SU-DHL-6 (cell line): ENCODE measurements around the gene RRP12.

ENCODE experiments used
- H2AFZ ChIP-seq: fragments of 200-600 bp; sonication (generic); 2 replicates; pipeline ENCODE4 v1.6.1; 2014; ENCODE audit warnings: low read depth, mild to moderate bottlenecking, moderate library complexity, mixed read lengths, antibody characterized with exemption, low read length; ENCODE audit not compliant: severe bottlenecking
- H3F3A ChIP-seq: fragments of 200-600 bp; shearing (Covaris generic); 2 replicates; pipeline ENCODE4 v1.6.0; 2016; ENCODE audit warnings: antibody characterized with exemption, mild to moderate bottlenecking; ENCODE audit not compliant: insufficient read depth
- H3K27ac ChIP-seq: fragments of 200-600 bp; sonication (generic); 2 replicates; pipeline ENCODE4 v1.5.1; 2016; ENCODE audit warnings: low read depth, mild to moderate bottlenecking, low read length, moderate library complexity, mixed read lengths
- H3K27me3 ChIP-seq: fragments of 200-600 bp; sonication (generic), shearing (Covaris generic); 2 replicates; pipeline ENCODE4 v1.6.0; 2014; ENCODE audit warnings: mild to moderate bottlenecking, low read length
- H3K36me3 ChIP-seq: fragments of 200-600 bp; sonication (generic); 2 replicates; pipeline ENCODE4 v1.6.1; 2014; ENCODE audit warnings: mild to moderate bottlenecking, low read length, mixed read lengths
- H3K4me2 ChIP-seq: fragments of 300-600, 200-600 bp; shearing (Covaris generic), sonication (generic); 2 replicates; pipeline ENCODE4 v1.6.0; 2014; ENCODE audit warnings: low read length, low read depth, mild to moderate bottlenecking; ENCODE audit not compliant: poor library complexity, severe bottlenecking
- H3K4me3 ChIP-seq: fragments of 200-600 bp; sonication (generic); 2 replicates; pipeline ENCODE4 v1.5.1; 2014; ENCODE audit warnings: antibody characterized with exemption, low read length, mild to moderate bottlenecking, mixed read lengths; ENCODE audit not compliant: insufficient read depth, poor library complexity, severe bottlenecking
- H3K79me2 ChIP-seq: fragments of 200-600 bp; sonication (generic); 2 replicates; pipeline ENCODE4 v1.6.1; 2014; ENCODE audit warnings: mild to moderate bottlenecking, low read length, moderate library complexity; ENCODE audit not compliant: insufficient read depth
- H3K9ac ChIP-seq: fragments of 200-600 bp; sonication (generic); 2 replicates; pipeline ENCODE4 v1.7.0; 2014; ENCODE audit warnings: mild to moderate bottlenecking, low read length
- H3K9me2 ChIP-seq: fragments of 200-600 bp; sonication (generic); replicated peaks from 2 replicates; pipeline ENCODE4 v1.6.1; 2014; ENCODE audit warnings: low read length; ENCODE audit not compliant: insufficient read depth
- H3K9me3 ChIP-seq: fragments of 200-600 bp; sonication (generic); 2 replicates; pipeline ENCODE4 v1.6.1; 2014; ENCODE audit warnings: low read length, mixed read lengths; ENCODE audit not compliant: insufficient read depth
- H4K20me1 ChIP-seq: fragments of 200-600 bp; sonication (generic); 2 replicates; pipeline ENCODE4 v1.6.1; 2014; ENCODE audit warnings: low read depth, mild to moderate bottlenecking, antibody characterized with exemption, low read length, moderate library complexity, mixed read lengths
- CTCF ChIP-seq: fragments of 200-600 bp; sonication (generic); IDR thresholded peaks from one replicate; pipeline ENCODE4 v1.5.1; 2017; ENCODE audit warnings: antibody characterized with exemption, mild to moderate bottlenecking, low read length, moderate library complexity; ENCODE audit not compliant: insufficient read depth, poor library complexity, severe bottlenecking
- EZH2phosphoT487 ChIP-seq: fragments of 200-600 bp; sonication (generic), shearing (Covaris generic); conservative IDR thresholded peaks from 2 replicates; pipeline ENCODE4 v1.6.1; 2018; ENCODE audit warnings: mild to moderate bottlenecking, antibody characterized with exemption, low read length, moderate library complexity, mixed read lengths

Gene RRP12

DNA sequence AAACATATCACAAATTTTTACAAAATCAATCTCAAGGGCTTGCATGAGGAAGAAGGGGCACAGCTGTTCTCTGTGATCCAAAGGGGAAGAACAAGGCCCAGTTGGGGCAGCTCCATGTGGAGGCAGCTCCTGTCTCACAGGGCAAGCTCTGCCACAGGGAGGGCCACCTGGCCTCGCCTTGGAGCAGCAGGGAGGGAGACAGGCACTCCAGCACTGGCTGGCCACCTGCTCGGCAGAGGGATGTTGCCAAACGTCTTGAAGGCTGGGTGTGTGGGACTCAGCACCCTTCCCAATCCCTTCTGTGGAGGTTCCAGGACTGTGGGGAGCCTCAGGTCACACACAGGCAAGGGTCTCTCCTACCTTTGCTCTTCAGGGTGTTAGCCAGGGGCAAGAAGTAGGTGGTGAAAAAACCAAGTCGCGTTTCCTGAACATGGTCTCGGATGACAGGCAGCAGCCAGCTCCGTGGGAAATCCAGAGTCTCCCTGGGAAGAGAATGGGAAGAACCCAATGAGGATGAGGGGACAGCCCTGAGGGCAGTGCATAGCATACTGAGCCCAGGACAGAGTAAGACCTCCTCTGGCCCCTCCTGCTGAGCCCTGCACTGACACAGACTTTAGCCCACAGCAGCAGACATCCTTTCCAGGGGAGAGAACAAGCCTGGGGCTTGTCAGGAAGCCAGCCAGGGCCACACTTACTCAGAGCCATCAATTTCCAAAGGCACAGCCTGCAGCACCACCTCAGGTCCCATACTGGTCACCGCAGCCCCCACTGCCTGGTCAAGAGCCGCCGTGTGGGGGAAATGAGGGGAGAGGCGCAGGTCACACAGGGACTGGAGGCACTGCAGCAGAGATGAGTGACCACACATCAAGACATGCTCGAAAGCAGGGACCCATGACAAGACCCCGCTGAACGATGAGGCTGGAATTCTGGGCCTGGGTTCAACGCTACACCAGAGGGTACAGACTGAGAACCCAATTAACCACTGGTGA lies 21.9 kb downstream of the RRP12 start:
- H3K27me3 ChIP-seq = no peaks in the 10 kb centered on the region
- H3K4me2 ChIP-seq = no peak overlapping the region
- H2AFZ ChIP-seq = no peak overlapping the region
- no peak overlapping the region for H3K4me3 ChIP-seq
- TF ChIP-seq CTCF (no peak), EZH2phosphoT487 (no peak)
- H3K9me2 ChIP-seq = no peaks in the 10 kb centered on the region
- no peak overlapping the region for H3K9ac ChIP-seq
- no peaks in the 10 kb centered on the region for H3K36me3 ChIP-seq
- no peaks in the 10 kb centered on the region for H3K79me2 ChIP-seq
- no peaks in the 10 kb centered on the region for H4K20me1 ChIP-seq
- no peaks in the 10 kb centered on the region for H3K9me3 ChIP-seq
- H3F3A ChIP-seq = no peaks in the 10 kb centered on the region
- H3K27ac ChIP-seq = no peak overlapping the region

DNA sequence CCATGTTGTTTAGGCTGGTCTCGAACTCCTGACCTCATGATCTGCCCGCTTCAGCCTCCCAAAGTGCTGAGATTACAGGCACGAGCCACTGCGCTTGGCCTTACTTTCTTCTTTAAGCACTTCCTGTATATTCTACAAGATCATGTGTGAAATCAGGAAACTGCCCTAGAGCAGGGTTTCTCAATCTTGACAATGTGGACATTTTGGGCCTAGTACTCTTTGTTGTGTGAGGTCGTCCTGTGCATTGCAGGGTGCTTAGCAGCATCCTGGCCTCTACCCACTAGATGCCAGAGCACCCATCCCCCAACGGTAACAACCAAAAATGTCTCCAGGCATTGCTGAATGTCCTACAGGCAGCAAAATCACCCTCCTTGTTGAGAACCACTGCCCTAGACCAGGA lies 24.7 kb downstream of the RRP12 start:
- H3F3A ChIP-seq = no peaks in the 10 kb centered on the region
- TF ChIP-seq EZH2phosphoT487 (no peak), CTCF (no peak)

DNA sequence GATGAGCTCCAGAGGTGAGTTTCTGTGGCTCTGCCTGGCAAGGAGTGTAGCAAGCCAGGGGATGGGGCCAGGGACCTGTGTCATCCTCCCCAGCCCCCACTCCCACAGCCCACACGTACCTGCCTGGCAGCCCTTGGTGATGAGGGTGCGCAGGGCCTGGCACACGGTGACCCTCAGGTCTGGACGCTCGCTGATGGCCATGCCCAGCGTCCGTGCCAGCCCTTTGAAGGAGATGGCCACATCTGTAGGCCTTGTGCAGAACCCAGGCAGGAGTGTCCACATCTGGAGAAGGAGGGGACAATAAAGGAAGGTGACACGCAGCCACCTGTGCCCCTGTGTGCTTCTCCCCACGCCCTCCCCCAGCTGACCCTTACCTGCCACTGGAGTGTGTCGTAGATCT lies 27.7 kb downstream of the RRP12 start:
- no peak overlapping the region for H2AFZ ChIP-seq
- H3K36me3 ChIP-seq = no peaks in the 10 kb centered on the region
- no peaks in the 10 kb centered on the region for H3K79me2 ChIP-seq
- H3K9me2 ChIP-seq = no peaks in the 10 kb centered on the region
- no peak overlapping the region for H3K4me2 ChIP-seq
- no peaks in the 10 kb centered on the region for H3F3A ChIP-seq
- no peaks in the 10 kb centered on the region for H3K9me3 ChIP-seq
- TF ChIP-seq CTCF = no peak
- no peak overlapping the region for H3K27ac ChIP-seq
- no peaks in the 10 kb centered on the region for H4K20me1 ChIP-seq
- H3K4me3 ChIP-seq = no peak overlapping the region
- no peaks in the 10 kb centered on the region for H3K27me3 ChIP-seq
- H3K9ac ChIP-seq = no peak overlapping the region

More for the DNA sequence above, 24.7 kb downstream of the RRP12 start:
- no peaks in the 10 kb centered on the region for H3K9me2 ChIP-seq
- no peak overlapping the region for H3K4me2 ChIP-seq
- no peak overlapping the region for H2AFZ ChIP-seq
- no peaks in the 10 kb centered on the region for H3K9me3 ChIP-seq
- H3K79me2 ChIP-seq = no peaks in the 10 kb centered on the region
- H3K27me3 ChIP-seq = no peaks in the 10 kb centered on the region
- no peak overlapping the region for H3K4me3 ChIP-seq
- H3K9ac ChIP-seq = no peak overlapping the region
- H4K20me1 ChIP-seq = no peaks in the 10 kb centered on the region
- H3K27ac ChIP-seq = no peak overlapping the region
- H3K36me3 ChIP-seq = no peaks in the 10 kb centered on the region
